ENCODE measurements around the gene RELT.

Gene RELT

GRCh38 chr11:73439002-73439843 is 63.0 kb downstream of the RELT start:
- DNase-seq: no peak

- DNase-seq: no peak
These were observed 69.8 kb downstream of the RELT start for GRCh38 chr11:73445980-73446379.

DNA sequence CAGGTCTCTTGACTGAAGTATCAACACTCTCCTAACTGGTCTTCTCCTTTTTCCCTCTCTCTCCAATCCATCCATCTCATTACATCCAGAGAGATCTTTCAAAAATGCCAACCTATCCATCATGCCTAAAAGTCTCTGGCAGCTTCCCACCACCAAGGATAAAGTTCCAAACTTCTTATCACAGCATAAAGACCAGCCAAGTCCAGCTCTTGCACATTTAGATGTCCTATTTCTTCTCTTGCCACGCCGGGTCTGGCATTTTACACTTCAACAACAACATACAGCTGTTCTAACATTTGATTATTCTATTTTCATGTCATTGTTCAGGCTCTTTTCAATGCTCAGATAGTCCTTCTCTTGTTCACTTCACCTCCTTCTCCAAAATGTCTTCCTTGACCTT is 70.6 kb downstream of the RELT start:
- no peak for DNase-seq
